Glomerular endothelial cell (primary cell): ENCODE results near the gene HARS2. TPM values are rescaled to one million over a fixed set of nuclear protein-coding genes. Genes with fewer than 3 reads are reported as not detected.
"Not testable (repeated sequence)": the region's sequence is repeated elsewhere in the genome, so short reads cannot be mapped to it uniquely, and the experiment has no call there.

Experiments
- DNase-seq: peaks from one replicate; pipeline ENCODE4 v3.0.0-alpha.2; 2011; ENCODE audit warnings: low read depth, low spot score; ENCODE audit errors: extremely low read depth
- total RNA-seq: library from RNA; depleted of rRNA; stranded (reverse); fragments of >200 nt; gene quantifications from 2 replicates; pipeline ENCODE4 v1.2.3, GENCODE V29; 2015

The HARS2 gene
- total RNA-seq, 1 donor from 2014 or later, result 32.1 TPM

GRCh38 chr5:140700177-140701144 lies 9.2 kb downstream of the HARS2 start, which contains the start of gene ZMAT2:
ZMAT2 (plus strand) TSS chr5:140700447; CDS start chr5:140700461, 14 bp downstream.
- peak; percentile 96 for DNase-seq

- no peak for DNase-seq
These were observed 16.6 kb downstream of the HARS2 start for GRCh38 chr5:140707812-140708211.

- not testable (repeated sequence) for DNase-seq
These were observed 17.5 kb downstream of the HARS2 start for GRCh38 chr5:140708787-140709186.

GRCh38 chr5:140710899-140711552 lies 19.8 kb downstream of the HARS2 start:
- peak; percentile 99 for DNase-seq

- no peak for DNase-seq
These were observed 20.5 kb downstream of the HARS2 start for GRCh38 chr5:140711794-140712193.

- DNase-seq, result no peak
These were observed 22.4 kb downstream of the HARS2 start for GRCh38 chr5:140713562-140714094.

GRCh38 chr5:140716238-140716637 lies 25.0 kb downstream of the HARS2 start:
- DNase-seq, result not testable (repeated sequence)

GRCh38 chr5:140718266-140718592 lies 27.0 kb downstream of the HARS2 start:
- DNase-seq, result no peak

GRCh38 chr5:140720738-140721137 lies 29.5 kb downstream of the HARS2 start:
- not testable (repeated sequence) for DNase-seq

- DNase-seq, result not testable (repeated sequence)
These were observed 30.1 kb downstream of the HARS2 start for GRCh38 chr5:140721395-140721794.

- peak; percentile 85 for DNase-seq
These were observed 34.7 kb downstream of the HARS2 start for GRCh38 chr5:140725799-140726471.

- no peak for DNase-seq
These were observed 41.8 kb downstream of the HARS2 start for GRCh38 chr5:140733098-140733497.

GRCh38 chr5:140734354-140734753 lies 43.1 kb downstream of the HARS2 start:
- DNase-seq, result no peak

- no peak for DNase-seq
These were observed 46.2 kb downstream of the HARS2 start for GRCh38 chr5:140737486-140737885.

- no peak for DNase-seq
These were observed 50.7 kb downstream of the HARS2 start for GRCh38 chr5:140741967-140742366.

Other genes with a start within 250 kb of the HARS2 start
- gene EIF4EBP3, start 143.8 kb upstream of the HARS2 start, total RNA-seq, result 1.3 and 3.0 TPM in 2 replicates
- gene SRA1, start 134.0 kb upstream of the HARS2 start, total RNA-seq, result 24.3 and 38.4 TPM in 2 replicates
- gene APBB3, start 126.9 kb upstream of the HARS2 start, total RNA-seq, result 10.4 and 16.5 TPM in 2 replicates
- gene SLC35A4, start 126.6 kb upstream of the HARS2 start, total RNA-seq, result 42.1 and 47.1 TPM in 2 replicates
- 0.23 TPM in 1 of 2 replicates, not detected in the other for gene CD14, start 58.3 kb upstream of the HARS2 start, total RNA-seq
- gene TMCO6, start 52.0 kb upstream of the HARS2 start, total RNA-seq, result 31.9 and 49.7 TPM in 2 replicates
- gene NDUFA2, start 43.8 kb upstream of the HARS2 start, total RNA-seq, result 44.9 and 58.9 TPM in 2 replicates
- 76.4 and 90.9 TPM in 2 replicates for gene IK, start 43.6 kb upstream of the HARS2 start, total RNA-seq
- 20.5 and 21.3 TPM in 2 replicates for gene WDR55, start 26.6 kb upstream of the HARS2 start, total RNA-seq
- gene DND1, start 17.9 kb upstream of the HARS2 start, total RNA-seq, result 0.29 and 1.1 TPM in 2 replicates
- gene HARS1, start 85 bp upstream of the HARS2 start, total RNA-seq, result 76.7 and 101 TPM in 2 replicates
- gene ZMAT2, start 9.0 kb downstream of the HARS2 start, total RNA-seq, result 21.1 and 24.3 TPM in 2 replicates
- gene PCDHA1, start 94.7 kb downstream of the HARS2 start, total RNA-seq, result 0.06 TPM in 1 of 2 replicates, not detected in the other
- gene PCDHA2, start 103.4 kb downstream of the HARS2 start, total RNA-seq, result 0.15 TPM in 1 of 2 replicates, not detected in the other
- gene PCDHA3, start 109.6 kb downstream of the HARS2 start, total RNA-seq, result 0.05 and 0.35 TPM in 2 replicates
- gene PCDHA4, start 115.6 kb downstream of the HARS2 start, total RNA-seq, result 0.29 TPM in 1 of 2 replicates, not detected in the other
- 0.18 TPM in 1 of 2 replicates, not detected in the other for gene PCDHA5, start 130.2 kb downstream of the HARS2 start, total RNA-seq
- gene PCDHA6, start 136.5 kb downstream of the HARS2 start, total RNA-seq, result 0.23 and 0.58 TPM in 2 replicates
- 0.05 and 0.64 TPM in 2 replicates for gene PCDHA7, start 142.8 kb downstream of the HARS2 start, total RNA-seq
- gene PCDHA8, start 149.7 kb downstream of the HARS2 start, total RNA-seq, result 0.18 TPM in 1 of 2 replicates, not detected in the other
- gene PCDHA9, start 156.9 kb downstream of the HARS2 start, total RNA-seq, result 0.06 and 0.19 TPM in 2 replicates
- gene PCDHA10, start 164.4 kb downstream of the HARS2 start, total RNA-seq, result under 0.01 and 0.47 TPM in 2 replicates
- 0.23 TPM in 1 of 2 replicates, not detected in the other for gene PCDHA11, start 177.5 kb downstream of the HARS2 start, total RNA-seq
- not detected in 2 replicates for gene PCDHA12, start 183.9 kb downstream of the HARS2 start, total RNA-seq
- 0.10 and 0.12 TPM in 2 replicates for gene PCDHA13, start 190.7 kb downstream of the HARS2 start, total RNA-seq
- gene PCDHAC1, start 234.8 kb downstream of the HARS2 start, total RNA-seq, result 0.06 TPM in 1 of 2 replicates, not detected in the other